H54 (cell line): Measurements from ENCODE around the gene FAM120A.
"Not testable (repeated sequence)": the region's sequence is repeated elsewhere in the genome, so short reads cannot be mapped to it uniquely, and the experiment has no call there.

Source experiments
- DNase-seq: peaks from one replicate; pipeline ENCODE4 v3.0.0; 2011; ENCODE audit warnings: low spot score, mixed read lengths; ENCODE audit not compliant: insufficient read length
- FAIRE-seq: peaks from 3 replicates; lab custom pipeline; 2011; peaks lifted over from hg19 to GRCh38; lab: Jason Lieb, UNC
- POLR2A ChIP-seq: IDR thresholded peaks from 2 replicates; pipeline ENCODE4 v1.6.1; 2011; ENCODE audit warnings: low read depth, mild to moderate bottlenecking, low read length

The FAM120A gene

GRCh38 chr9:93496285-93496684 is 44.8 kb downstream of the FAM120A start:
- DNase-seq: no peak
- no peak for TF ChIP-seq POLR2A
- FAIRE-seq: no peak

- DNase-seq (no peak), FAIRE-seq (no peak)
- no peak for TF ChIP-seq POLR2A
Observed at GRCh38 chr9:93500571-93501298, 49.2 kb downstream of the FAM120A start.

DNA sequence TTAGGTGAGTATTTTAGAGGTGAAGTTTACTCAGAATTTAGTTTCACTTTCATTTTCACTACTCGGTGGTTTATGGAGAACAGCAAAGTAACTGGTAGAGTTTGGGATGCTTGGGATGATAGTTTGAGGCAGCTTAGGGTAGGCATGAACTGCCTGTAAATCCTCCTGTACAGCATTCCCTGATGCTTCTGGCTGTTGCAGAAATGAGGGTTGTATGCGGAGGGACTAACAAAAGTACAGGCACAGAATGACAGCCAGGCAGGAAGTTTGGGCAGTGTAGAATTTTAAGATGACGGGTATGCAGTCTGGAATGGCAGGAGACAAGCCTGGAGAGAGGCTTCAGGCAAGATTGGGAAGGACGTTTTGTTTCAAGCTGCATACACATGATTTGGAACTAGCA is 49.9 kb downstream of the FAM120A start:
- DNase-seq: no peak
- TF ChIP-seq POLR2A: no peak
- FAIRE-seq: peak; percentile 87

DNA sequence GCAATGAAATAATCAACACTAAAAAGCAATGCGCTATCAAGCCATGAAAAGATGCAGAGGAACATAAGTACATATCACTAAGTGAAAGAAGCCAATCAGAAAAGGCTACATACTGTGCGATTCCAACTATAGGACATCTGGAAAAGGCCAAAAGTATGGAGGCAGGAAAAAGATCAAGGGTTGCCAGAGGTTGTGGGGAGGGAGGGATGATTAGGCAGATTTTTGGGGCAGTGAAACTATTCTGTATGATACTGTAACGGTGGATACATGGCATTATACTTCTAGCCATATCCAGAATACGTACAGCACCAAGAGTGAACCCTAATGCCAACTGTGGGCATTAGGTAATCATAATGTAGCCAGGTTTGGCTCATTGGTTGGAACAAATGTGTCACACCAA is 51.9 kb downstream of the FAM120A start:
- DNase-seq (no peak), FAIRE-seq (no peak)
- no peak for TF ChIP-seq POLR2A

GRCh38 chr9:93505541-93506132 is 54.2 kb downstream of the FAM120A start:
- FAIRE-seq (peak; percentile 48), DNase-seq (no peak)
- TF ChIP-seq POLR2A: no peak

DNA sequence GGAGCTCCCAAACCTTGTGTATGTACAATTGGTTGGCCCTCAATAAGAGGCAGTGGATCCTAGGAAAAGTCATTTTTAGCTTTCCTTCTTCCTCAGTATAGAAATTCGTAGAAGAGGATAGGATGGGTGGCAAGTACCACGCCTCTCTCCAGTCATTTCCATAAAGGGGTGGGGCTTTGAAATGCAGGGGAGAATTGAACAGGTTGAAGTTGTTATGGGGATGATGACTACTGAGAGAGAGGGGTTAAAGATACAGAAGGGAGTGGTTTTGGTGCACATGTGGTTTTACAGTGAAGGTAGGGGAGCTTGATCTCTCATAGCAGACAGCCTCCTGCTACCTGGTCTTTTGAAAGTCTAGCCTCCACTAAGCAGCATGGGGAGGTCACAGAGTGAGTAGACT is 56.3 kb downstream of the FAM120A start:
- DNase-seq: no peak
- no peak for TF ChIP-seq POLR2A
- FAIRE-seq: no peak

GRCh38 chr9:93508207-93508606 is 56.7 kb downstream of the FAM120A start:
- no peak for TF ChIP-seq POLR2A
- FAIRE-seq (no peak), DNase-seq (no peak)

GRCh38 chr9:93509084-93509483 is 57.6 kb downstream of the FAM120A start:
- no peak for DNase-seq
- no peak for TF ChIP-seq POLR2A
- FAIRE-seq: no peak

GRCh38 chr9:93510041-93510440 is 58.6 kb downstream of the FAM120A start:
- TF ChIP-seq POLR2A: no peak
- no peak for FAIRE-seq
- no peak for DNase-seq

GRCh38 chr9:93511228-93511627 is 59.7 kb downstream of the FAM120A start:
- not testable (repeated sequence) for DNase-seq, FAIRE-seq

DNA sequence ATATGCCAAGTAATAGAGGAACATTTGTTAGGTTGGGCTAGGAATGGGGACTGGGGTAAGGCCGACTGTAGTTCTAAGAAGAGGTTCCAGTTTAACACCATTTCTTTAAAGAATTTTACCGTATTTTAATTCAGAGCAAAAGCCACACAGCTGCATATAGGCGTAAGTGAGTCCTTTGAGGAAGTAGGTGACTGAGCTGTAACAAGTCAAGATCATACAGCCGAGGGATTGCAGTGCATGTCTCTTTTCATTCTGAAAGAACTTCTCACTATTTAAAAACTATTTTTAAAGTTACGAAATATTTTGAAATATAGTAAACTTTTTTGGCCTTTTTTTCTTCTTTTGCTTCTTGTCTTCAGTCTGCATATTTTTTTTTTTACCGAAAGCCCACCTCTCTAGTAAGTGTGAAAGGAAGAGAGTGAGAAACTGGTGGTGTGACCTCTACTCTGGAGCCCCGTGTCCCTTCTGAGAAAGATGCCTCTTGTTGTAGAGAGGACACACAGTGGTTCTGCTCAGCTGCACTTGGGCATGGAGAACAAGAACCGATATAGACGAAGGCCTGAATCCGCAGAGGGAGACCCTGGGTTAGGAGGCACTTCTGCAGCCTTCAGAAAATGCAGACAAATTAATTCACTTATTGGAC is 60.8 kb downstream of the FAM120A start:
- FAIRE-seq, DNase-seq: not testable (repeated sequence)

DNA sequence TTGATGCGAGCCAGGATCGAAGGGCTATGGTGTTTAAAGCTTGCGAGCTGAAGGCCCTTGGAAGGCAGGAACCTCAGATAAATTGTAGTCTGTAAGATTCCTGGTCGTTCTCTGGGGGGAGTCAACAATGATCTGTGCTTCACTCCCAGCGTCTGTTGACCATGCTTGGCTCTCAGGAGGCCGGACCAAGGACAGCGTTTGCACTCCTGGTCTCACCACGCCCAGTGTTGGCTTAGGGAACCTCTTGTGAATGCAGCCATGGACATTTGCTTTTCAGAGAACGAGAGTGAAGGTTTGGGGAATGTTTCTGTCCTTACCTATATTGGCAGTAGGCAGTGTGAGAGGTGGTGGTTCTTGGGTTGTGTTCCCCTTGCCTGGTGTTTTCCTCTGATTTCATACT is 62.1 kb downstream of the FAM120A start:
- FAIRE-seq: no peak
- DNase-seq: no peak
- no peak for TF ChIP-seq POLR2A

- FAIRE-seq (no peak), DNase-seq (no peak)
- TF ChIP-seq POLR2A: no peak
Observed at GRCh38 chr9:93517331-93517730, 65.8 kb downstream of the FAM120A start.

- FAIRE-seq (no peak), DNase-seq (no peak)
- no peak for TF ChIP-seq POLR2A
Observed at GRCh38 chr9:93520523-93520922, 69.0 kb downstream of the FAM120A start.

GRCh38 chr9:93522736-93523135 is 71.3 kb downstream of the FAM120A start:
- FAIRE-seq (no peak), DNase-seq (no peak)

More at GRCh38 chr9:93522736-93523135, 71.3 kb downstream of the FAM120A start:
- TF ChIP-seq POLR2A: no peak
